Head of caudate nucleus (tissue), 42 donors: Measurements from ENCODE around the gene KLRG1.

Experiments used
- DNase-seq, 42 donors: peaks; one replicate each; pipeline versions ENCODE4 v3.0.0 to v3.0.0-alpha.2; 2020 to 2021; ENCODE audit warnings: mixed read lengths in 7 of 42
- intact Hi-C: fragments of 100-400 bp; cut with DNase I; formaldehyde crosslinking; loops from one replicate; pipeline ENCODE4 v1.15.0; 2022

Gene KLRG1

DNA sequence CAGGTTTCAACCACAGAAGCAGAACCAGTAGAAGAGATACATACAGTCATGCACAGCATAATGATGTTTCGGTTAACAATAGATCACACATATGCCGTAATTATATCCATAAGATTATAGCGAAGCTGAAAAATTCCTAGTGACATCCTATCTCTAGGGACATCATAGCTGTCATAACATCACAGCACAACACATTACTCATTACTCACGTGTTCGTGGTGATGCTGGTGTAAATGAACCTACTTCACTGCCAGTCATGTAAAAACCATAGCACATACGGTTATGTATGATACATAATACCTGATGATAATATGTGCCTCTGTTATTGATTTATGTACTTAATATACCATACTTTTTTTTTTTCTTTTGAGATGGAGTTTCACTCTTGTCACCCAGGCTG, 44.7 kb downstream of the KLRG1 start:
- intact Hi-C loops = loop anchor here (10.0 kb wide), 1 partner anchor 359 kb away; no protein-coding TSS in a partner anchor

DNA sequence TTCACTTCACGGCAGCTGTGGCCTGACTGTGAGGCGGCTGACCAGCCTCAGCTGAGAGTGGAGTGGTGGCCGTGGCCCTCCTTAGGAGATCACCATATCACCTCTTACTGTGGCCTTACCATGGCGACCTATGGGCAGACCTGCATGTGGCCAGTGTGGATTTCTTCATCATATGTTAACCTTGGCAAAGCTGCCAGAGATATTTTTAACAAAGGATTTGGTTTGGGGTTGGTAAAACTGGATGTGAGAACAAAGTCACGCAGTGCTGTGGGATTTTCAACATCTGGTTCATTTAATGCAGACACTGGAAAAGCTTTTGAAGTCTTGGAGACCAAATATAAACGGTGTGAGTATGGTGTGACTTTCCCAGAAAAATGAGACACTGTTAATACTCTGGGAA, 46.9 kb downstream of the KLRG1 start:
- intact Hi-C loops = loop anchor here (10.0 kb wide), 1 partner anchor 361 kb away; no protein-coding TSS in a partner anchor

More for the DNA sequence above, 44.7 kb downstream of the KLRG1 start:
- DNase-seq = no peak

DNA sequence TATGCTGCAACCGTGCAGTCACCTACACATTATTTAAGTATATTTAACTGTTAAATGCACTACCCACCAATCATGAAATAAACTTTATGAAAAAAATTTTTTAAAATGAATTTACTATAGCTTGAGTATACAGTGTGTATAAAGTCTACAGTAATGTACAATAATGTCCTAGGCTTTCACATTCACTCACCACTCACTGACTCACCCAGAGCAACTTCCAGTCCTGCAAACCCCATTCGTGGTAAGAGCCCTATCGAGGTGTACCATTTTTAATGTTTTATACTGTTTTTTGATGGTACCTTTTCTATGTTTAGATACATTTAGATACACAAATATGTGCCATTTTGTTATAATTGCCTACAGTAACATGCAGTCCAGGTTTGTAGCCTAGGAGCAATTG, 48.1 kb downstream of the KLRG1 start:
- no peak for DNase-seq
- intact Hi-C loops = loop anchor here (10.0 kb wide), 1 partner anchor 363 kb away; no protein-coding TSS in a partner anchor

More for the DNA sequence above, 46.9 kb downstream of the KLRG1 start:
- no peak for DNase-seq

DNA sequence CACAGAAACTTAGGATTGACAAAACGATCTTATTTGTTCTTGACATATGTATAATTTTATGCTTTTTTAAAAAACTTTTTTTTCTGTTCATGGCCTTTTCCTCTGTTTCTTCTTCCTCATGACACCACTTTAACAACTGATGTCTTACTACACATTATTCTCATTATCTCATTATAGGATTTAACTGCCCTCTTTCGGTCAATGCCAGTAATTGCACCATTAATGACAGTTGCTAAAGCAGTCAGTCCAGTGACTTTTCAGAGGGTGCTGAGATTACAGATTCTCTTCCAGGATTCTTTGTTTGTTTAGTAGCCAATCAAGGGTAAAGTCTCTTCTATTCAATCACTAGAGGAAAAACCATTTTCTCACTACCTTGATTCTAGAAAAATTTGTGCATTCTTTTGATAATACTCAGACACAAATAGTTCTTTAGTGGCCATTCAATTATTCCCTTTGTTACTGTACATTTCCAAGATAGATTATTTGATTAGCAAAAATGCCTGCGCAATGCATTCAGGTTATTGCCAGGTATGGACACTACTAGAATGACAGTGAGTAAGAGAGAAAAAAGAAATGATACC, 50.1 kb downstream of the KLRG1 start:
- DNase-seq = peak in 11 of 42 donors; percentile 20 to 64 (median 30)
- intact Hi-C loops = loop anchor here (10.0 kb wide), 1 partner anchor 365 kb away; no protein-coding TSS in a partner anchor

DNA sequence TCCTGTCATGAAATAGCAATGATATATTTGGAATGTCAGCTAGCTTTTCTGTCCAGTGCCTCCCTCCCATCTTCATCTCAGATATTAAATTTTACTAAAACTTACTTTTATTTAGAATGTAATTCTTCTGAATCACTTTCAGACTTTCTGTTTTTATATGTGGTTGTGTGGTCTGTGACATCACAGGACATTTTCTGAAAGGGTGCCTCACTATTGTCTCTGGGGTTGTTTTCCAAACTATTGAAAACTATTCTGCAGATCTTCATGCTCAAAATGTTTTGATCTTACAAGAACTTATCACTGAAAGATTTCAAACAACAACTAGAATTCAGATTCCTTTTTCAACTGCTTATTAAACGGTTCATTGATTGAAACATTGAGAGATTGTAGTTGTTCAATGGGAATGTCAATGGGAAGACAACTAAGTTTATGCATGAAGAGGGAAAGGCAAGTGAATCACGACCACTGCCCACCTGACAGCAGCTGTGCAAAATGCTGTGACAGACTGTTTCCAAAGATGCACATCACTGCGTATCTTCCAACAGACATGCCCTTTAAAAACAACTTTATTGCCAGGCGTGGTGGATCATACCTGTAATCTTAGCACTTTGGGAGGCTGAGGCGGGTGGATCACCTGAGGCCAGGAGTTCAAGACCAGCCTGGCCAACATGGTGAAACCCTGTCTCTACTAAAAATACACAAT, 51.3 kb downstream of the KLRG1 start:
- no peak for DNase-seq
- intact Hi-C loops = no loop called here

DNA sequence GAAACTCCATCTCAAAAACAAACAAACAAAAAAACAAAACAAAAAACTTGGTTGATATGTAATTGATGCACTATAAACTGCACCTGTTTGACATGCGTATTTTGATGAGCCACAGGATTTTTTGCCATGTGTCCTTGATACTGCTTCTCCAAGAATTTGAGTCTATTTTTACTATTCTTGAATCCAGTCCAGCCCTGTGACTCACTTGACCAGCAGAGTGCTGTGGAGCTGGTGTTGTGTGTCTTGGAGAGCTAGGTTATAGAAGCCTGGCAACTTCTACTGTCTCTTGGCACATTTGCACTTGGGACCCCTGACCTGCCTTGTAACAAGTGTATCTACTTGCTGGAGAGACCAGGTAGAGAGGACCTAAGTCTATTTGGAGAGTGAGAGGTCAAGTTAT, 52.0 kb downstream of the KLRG1 start:
- no peak for DNase-seq
- intact Hi-C loops = no loop called here

DNA sequence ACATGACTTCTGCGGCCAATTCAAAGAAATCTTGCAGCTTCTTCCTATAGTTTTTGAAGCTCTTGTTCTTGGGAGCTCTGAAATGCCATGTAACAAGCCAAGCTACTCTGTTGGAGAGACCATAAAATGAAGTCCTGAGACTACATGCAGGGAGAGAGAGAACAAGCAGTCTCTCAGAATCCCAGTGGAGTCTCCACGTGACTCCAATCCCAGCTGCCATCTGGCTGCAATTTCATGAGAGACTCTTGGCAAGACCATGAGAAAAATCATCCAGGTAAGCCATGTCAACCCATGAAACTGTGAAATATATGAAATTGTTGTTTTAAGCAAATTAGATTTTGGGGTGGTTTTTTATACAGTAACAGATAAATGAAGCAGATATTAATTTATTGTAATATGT, 54.4 kb downstream of the KLRG1 start:
- DNase-seq = no peak
- intact Hi-C loops = no loop called here

DNA sequence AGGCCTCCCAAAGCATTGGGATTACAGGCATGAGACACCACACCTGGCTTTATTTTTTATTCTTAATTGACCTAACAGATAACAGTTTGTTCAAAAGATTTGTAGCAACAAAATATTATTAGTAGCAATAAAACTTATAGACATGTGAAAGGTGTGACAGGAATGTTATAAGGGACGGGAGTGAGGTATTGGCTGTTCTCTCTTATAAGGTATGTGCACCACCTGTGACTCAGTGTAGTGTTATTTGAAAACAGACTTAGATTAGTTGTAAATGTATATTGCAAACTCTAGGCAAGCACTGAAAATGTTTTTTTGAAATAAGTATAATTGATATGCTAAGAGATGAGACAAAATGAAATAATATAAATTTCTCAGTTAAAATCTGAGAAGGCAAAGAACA, 57.8 kb downstream of the KLRG1 start:
- intact Hi-C loops = no loop called here
- no peak for DNase-seq

DNA sequence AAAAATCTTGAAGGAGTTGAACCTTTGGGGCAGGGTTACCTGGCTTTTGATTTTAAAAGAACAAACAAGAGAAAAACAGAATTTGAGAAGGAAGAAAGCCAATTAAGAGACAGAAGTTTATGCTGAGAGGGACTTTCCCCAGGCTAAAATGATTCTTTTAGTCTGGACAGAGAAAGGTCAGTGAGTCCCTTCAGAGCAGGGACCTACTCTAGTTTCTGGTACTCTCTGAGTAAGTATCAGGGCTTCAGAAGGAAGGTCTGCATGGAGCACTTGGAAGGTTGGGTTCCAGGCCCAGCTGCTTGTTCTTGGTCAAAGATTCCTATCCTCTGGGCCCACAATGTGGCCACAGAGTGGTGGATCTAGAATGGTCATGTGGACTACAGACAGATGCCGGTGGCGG, 59.6 kb downstream of the KLRG1 start:
- DNase-seq = no peak
- intact Hi-C loops = no loop called here

DNA sequence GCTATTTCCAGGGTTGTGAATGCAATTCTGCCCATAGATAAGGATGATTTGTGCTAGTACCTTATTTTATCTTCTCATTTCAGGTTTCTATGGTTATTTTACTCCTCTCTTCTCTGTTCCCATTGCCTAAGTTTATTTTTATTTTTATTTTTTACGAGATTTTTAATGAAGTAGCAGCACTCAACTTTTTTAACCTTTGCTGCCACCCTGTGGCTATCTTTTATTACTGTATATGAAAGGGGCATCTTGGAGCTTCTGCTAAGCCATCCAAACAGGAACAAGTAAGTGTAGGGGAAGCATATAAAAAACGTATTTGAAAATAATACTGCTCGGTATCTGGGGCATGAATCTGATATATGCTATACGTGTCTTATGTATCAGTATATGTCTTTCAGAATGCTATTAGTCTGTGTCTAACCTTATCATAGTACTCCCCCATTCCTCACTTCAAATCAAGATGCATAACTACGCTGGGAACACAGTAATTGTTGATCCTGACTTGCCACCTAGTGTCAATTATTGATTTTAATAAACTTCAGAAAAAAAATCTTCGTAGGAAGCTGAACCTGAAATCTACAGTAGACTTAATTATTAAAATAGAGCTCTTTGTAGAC, 60.3 kb downstream of the KLRG1 start:
- peak in 5 of 42 donors; percentile 14 to 35 (median 21) for DNase-seq
- intact Hi-C loops = no loop called here

DNA sequence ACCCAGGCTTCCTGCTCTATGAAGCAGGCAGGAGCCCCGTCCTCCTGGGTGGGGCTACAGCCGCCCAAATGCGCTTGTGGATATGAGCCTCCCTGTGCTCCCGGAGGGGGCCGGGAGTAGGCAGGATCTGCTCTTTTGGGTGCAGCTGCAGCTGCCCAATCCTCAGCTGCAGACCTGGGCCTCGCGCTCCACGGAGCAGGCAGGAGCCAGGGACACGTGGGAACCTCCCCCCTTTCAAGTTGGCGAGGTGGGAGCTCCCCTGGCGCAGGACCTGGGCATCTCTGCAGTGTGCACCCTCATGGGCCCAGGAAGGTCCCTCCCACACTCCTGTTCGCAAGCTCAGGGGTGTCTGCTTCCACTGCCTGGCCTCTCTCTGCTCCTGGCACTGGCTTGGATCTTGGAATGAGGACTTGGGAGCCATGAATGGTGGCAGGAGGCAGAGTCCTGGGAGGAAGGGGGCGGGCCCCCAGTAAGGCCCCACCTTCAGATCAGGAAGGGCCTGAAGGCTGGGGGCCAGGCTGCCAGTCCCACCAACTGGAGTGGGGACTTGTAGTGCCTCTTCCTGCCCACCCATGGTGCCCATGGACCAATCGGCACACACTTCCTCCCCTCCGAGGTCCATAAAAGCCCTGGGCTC, 61.3 kb downstream of the KLRG1 start:
- DNase-seq = no peak
- intact Hi-C loops = no loop called here

DNA sequence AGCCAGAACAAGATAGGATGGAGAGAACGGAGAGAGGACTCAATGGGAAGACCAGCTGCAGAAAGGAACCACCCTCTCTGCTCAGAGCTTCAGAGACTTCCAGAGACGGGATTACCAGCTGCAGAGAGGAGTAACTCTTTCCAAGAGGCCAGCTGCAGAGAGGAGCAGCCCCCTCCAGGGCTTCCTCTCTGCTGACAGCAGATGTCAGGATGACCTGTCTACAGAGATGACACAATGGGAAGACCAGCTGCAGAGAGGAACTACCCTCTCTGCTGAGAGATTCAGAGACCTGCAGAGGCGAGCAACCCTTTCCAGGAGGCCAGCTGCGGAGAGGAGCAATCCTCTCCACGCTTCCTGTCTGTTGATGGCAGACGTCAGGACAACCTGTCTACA, 61.8 kb downstream of the KLRG1 start:
- intact Hi-C loops = no loop called here

DNA sequence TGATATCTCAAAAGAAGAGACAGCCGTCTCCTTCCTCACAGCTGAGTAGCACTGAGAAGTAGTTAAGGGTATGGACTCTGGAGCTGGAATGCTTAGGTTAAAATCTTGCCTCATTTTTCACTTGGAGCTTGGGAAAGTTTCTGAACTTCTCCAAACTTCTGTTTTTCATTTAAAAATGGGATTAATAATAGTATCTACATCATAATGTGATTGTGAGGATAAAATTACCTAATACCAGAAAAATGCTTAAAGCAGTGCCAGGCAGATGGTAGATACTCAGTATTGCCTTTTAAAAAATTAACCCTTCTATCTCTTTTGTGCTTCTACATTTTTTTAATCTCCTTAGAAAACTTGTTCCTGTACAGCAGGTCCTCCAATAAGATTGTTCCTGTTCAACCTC, 63.3 kb downstream of the KLRG1 start:
- no peak for DNase-seq
- intact Hi-C loops = no loop called here

More for the DNA sequence above, 61.8 kb downstream of the KLRG1 start:
- DNase-seq = no peak
